K562 (cell line): ENCODE measurements around the gene DGKB. TPM values are rescaled to one million over a fixed set of nuclear protein-coding genes. Genes with fewer than 3 reads are reported as not detected.

Experiments
- ATAC-seq: fragments of 200-7000 bp; cut with Tn5 transposase; 3 replicates; pipeline ENCODE4 v1.9.1; 2020; ENCODE audit warnings: moderate library complexity
- BruUV-seq: library from RNA; stranded (reverse); fragments of 400-500 nt; replicated peaks from 2 replicates; lab custom pipeline; 2021; lab: Mats Ljungman, UMichigan
- CTCF ChIA-PET: fragments of 300-600 bp; formaldehyde crosslinking; extraction: SDS; loops from one replicate; lab custom pipeline; 2021; ENCODE audit warnings: low intra/inter-chr PET ratio; lab: Yijun Ruan, JAX
- POLR2A ChIA-PET: fragments of 300-600, 350-650 bp; sonication (Branson Sonifier 250); formaldehyde crosslinking; extraction: SDS; loops from one replicate; lab custom pipeline; 2021; ENCODE audit warnings: antibody characterized with exemption, inconsistent platforms; lab: Yijun Ruan, JAX
- DNase-seq, 4 experiments: peaks; one replicate each; pipeline versions ENCODE4 v3.0.0 to v3.0.0-alpha.2; 2011 to 2018; ENCODE audit warnings: low spot score in 3 of 4, mixed read lengths in 3 of 4; ENCODE audit errors: extremely low read depth in 1 of 4
- FAIRE-seq: peaks from 2 replicates; lab custom pipeline; 2011; peaks lifted over from hg19 to GRCh38; lab: Jason Lieb, UNC
- H2AFZ ChIP-seq: 2 replicates; pipeline ENCODE4 v1.6.0; 2011; ENCODE audit warnings: low read depth, low read length, control low read depth, inconsistent platforms
- H3K27ac ChIP-seq: fragments of 200-600 bp; 3 replicates; pipeline ENCODE4 v1.8.0; 2011; ENCODE audit warnings: low read depth, mild to moderate bottlenecking, control low read depth, inconsistent platforms, low read length, moderate library complexity, mixed read lengths; ENCODE audit errors: extremely low read depth
- H3K27me3 ChIP-seq, 2 experiments: fragments of 300-600 bp in 1 of 2; 2 replicates in 1 of 2; 3 replicates in 1 of 2; pipeline versions ENCODE4 v1.6.0 to v1.8.0; 2011; ENCODE audit warnings: inconsistent platforms in 2 of 2, low read length in 2 of 2, mild to moderate bottlenecking in 1 of 2, mixed read lengths in 1 of 2, moderate library complexity in 1 of 2; ENCODE audit not compliant: control insufficient read depth in 2 of 2, insufficient read depth in 2 of 2
- H3K36me3 ChIP-seq: fragments of 300-600 bp; 3 replicates; pipeline ENCODE4 v1.8.0; 2011; ENCODE audit warnings: mild to moderate bottlenecking, low read length, inconsistent platforms; ENCODE audit not compliant: control insufficient read depth, insufficient read depth
- H3K4me1 ChIP-seq, 2 experiments: fragments of 200-600 bp in 1 of 2; replicated peaks in 1 of 2; 2 replicates in 1 of 2; 3 replicates in 1 of 2; pipeline versions ENCODE4 v1.5.1 to v1.8.0; 2011; ENCODE audit warnings: inconsistent platforms in 2 of 2, low read length in 2 of 2, mild to moderate bottlenecking in 1 of 2, mixed read lengths in 1 of 2, moderate library complexity in 1 of 2; ENCODE audit not compliant: control insufficient read depth in 2 of 2, insufficient read depth in 2 of 2
- H3K4me2 ChIP-seq: 2 replicates; pipeline ENCODE4 v1.6.1; 2011; ENCODE audit warnings: low read length, control low read depth, inconsistent platforms, mixed read lengths; ENCODE audit not compliant: insufficient read depth
- H3K4me3 ChIP-seq: fragments of 200-600 bp; sonication (generic), shearing (Covaris generic); 2 replicates; pipeline ENCODE4 v1.5.1; 2016; ENCODE audit warnings: control low read depth, inconsistent platforms
- H3K79me2 ChIP-seq: fragments of 200-600 bp; 3 replicates; pipeline ENCODE4 v1.8.0; 2011; ENCODE audit warnings: low read length, inconsistent platforms; ENCODE audit not compliant: control insufficient read depth, insufficient read depth
- H3K9ac ChIP-seq, 2 experiments: 2 replicates each; pipeline versions ENCODE4 v1.6.0 to v1.6.1; 2011; ENCODE audit warnings: low read depth in 2 of 2, low read length in 2 of 2, control low read depth in 1 of 2, inconsistent platforms in 1 of 2, mild to moderate bottlenecking in 1 of 2, mixed read lengths in 1 of 2; ENCODE audit not compliant: insufficient read depth in 1 of 2
- H3K9me1 ChIP-seq: one replicate; pipeline ENCODE4 v1.6.0; 2011; ENCODE audit warnings: inconsistent platforms, mild to moderate bottlenecking, low read length, moderate library complexity; ENCODE audit not compliant: control insufficient read depth, insufficient read depth
- H3K9me3 ChIP-seq: replicated peaks from 2 replicates; pipeline ENCODE4 v1.5.1; 2011; ENCODE audit warnings: low read depth, low read length, inconsistent platforms; ENCODE audit not compliant: control insufficient read depth, insufficient read depth
- H4K20me1 ChIP-seq: replicated peaks from 2 replicates; pipeline ENCODE4 v1.6.1; 2011; ENCODE audit warnings: low read length, inconsistent platforms, mixed read lengths; ENCODE audit not compliant: control insufficient read depth, insufficient read depth
- CEBPG ChIP-seq, 3 experiments: fragments of 200-800 bp in 1 of 3; sonication (Bioruptor generic) in 1 of 3; sonication (generic) in 1 of 3; formaldehyde crosslinking in 1 of 3; IDR thresholded peaks in 2 of 3; conservative IDR thresholded peaks in 1 of 3; 2 replicates each; pipeline versions ENCODE4 v1.6.1 to v1.8.0; 2016 to 2022; ENCODE audit warnings: missing compliant biosample characterization in 2 of 3, missing genetic modification characterization in 2 of 3, mild to moderate bottlenecking in 1 of 3, missing genetic modification reagents in 1 of 3
- CREM ChIP-seq: IDR thresholded peaks from 2 replicates; pipeline ENCODE4 v1.6.1; 2014; ENCODE audit warnings: antibody characterized with exemption, low read depth
- MEF2A ChIP-seq: IDR thresholded peaks from 2 replicates; pipeline ENCODE4 v1.6.1; 2011; ENCODE audit warnings: low read depth, mild to moderate bottlenecking, low read length, moderate library complexity; ENCODE audit not compliant: control insufficient read depth
- MYBL2 ChIP-seq, 2 experiments: fragments of 450-650 bp in 1 of 2; sonication (generic) in 1 of 2; formaldehyde crosslinking in 1 of 2; IDR thresholded peaks; 2 replicates each; pipeline versions ENCODE4 v1.6.1 to v1.8.1; 2017 to 2022; ENCODE audit warnings: borderline replicate concordance in 1 of 2, inconsistent platforms in 1 of 2, low read depth in 1 of 2, mild to moderate bottlenecking in 1 of 2, missing genetic modification reagents in 1 of 2, moderate library complexity in 1 of 2
- POLR2H ChIP-seq: IDR thresholded peaks from 2 replicates; pipeline ENCODE4 v1.6.1; 2016; ENCODE audit warnings: missing genetic modification characterization, low read depth, mild to moderate bottlenecking, control low read depth, missing compliant biosample characterization, moderate library complexity
- TARDBP ChIP-seq: fragments of 450-650 bp; IDR thresholded peaks from 2 replicates; pipeline ENCODE4 v1.6.1; 2016
- WGBS: fragments of 100-300 bp; shearing (Covaris generic); methylation state at CpG from one replicate; pipeline ENCODE4 v1.1.6; 2016; ENCODE audit warnings: low coverage, mixed read lengths; ENCODE audit not compliant: insufficient coverage; ENCODE audit errors: missing lambda C conversion rate; 5-methylcytosine and 5-hydroxymethylcytosine counted together
- in situ Hi-C: fragments of 300-500 bp; cut with MboI; formaldehyde crosslinking; loops from 4 replicates; pipeline ENCODE4 v1.15.0; 2018; ENCODE audit warnings: inconsistent platforms, mixed read lengths
- intact Hi-C: fragments of 100-400 bp; cut with micrococcal nuclease; formaldehyde crosslinking; loops from 2 replicates; pipeline ENCODE4 v1.14.2; 2022
- polyA plus RNA-seq, 8 experiments: library from polyadenylated mRNA; depleted of rRNA in 4 of 8; stranded (reverse) in 5 of 8; unstranded in 3 of 8; fragments of >200 nt; fragmentation: Nextera tagmentation in 2 of 8; fragmentation: Illumina TruSeq in 1 of 8; extraction: Ambion mirVana in 2 of 8; extraction: Trizol in 1 of 8; gene quantifications; 2 replicates each; pipeline versions ENCODE4 v1.2.1 to v1.2.3, GENCODE V29; 2011 to 2014; ENCODE audit warnings: inconsistent platforms in 1 of 8, missing spikeins in 1 of 8
- total RNA-seq, 7 experiments: library from RNA; depleted of rRNA in 6 of 7; stranded (reverse); fragments of >200 nt in 6 of 7; fragmentation: Illumina TruSeq in 2 of 7; extraction: Trizol in 2 of 7; gene quantifications; 2 replicates each; pipeline versions ENCODE4 v1.2.1 to v1.2.3, GENCODE V29; 2011 to 2021; ENCODE audit warnings: low replicate concordance in 1 of 7
- TF ChIP-seq, protein P1 (sequence below): fragments of 250-450 bp; sonication (Bioruptor Pico); IDR thresholded peaks from 2 replicates; pipeline ENCODE4 v1.5.0; 2021; ENCODE audit warnings: mild to moderate bottlenecking, borderline replicate concordance
- TF ChIP-seq, protein P2 (sequence below): fragments of 450-650 bp; formaldehyde crosslinking; IDR thresholded peaks from 2 replicates; pipeline ENCODE4 v1.4.0; 2022; ENCODE audit warnings: missing genetic modification characterization

DGKB gene
- total and polyA plus RNA-seq, 9 of the 15 experiments (the other 6 are each of a cell fraction or from before 2014, with no cell fraction given), result 0.01 TPM; not detected in 8

DNA sequence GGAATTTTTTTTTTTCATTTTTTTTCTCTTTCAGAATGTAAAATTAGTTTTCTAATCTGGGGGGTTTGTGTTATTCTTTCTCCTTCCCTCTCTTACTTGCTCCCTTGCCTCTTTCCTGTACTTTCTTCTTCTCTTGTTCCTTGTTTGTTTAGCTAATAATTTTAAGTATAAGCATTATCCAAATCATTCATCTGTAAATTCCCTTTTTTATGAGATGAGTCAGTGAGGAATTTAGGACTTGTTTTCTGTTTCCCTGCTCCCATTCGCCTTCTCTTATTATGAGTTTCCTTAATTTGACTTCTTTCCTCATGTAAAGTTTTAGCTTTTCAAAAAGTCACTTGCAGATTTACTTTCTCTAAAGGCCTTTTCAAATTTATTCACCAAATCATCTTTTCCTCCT, 758.4 kb downstream of the DGKB start:
- WGBS, result 29% methylated on average over 1 of the region's 1 CpG
- intact Hi-C loops, result no loop called here

DNA sequence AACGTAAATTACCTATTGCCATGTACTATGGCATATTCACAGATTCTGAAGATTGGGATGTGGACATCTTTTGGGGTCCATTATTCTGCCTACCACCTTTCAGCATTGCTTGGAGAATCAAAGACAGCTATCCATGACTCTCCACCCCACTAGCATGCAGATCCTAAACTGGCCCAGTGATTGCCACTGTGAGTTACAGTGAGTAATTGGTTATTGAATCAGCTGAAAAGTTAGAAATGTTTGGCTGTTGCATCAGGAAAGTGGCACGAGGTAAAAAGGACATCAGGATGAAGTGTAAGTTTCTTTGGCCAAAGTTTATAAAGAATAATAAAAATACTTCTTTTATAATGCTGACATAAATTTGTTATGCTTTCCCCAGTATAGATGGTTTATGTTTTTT, 764.9 kb downstream of the DGKB start:
- H3K4me3 ChIP-seq, result no peak overlapping the region

More for the DNA sequence above, 758.4 kb downstream of the DGKB start:
- Histone ChIP-seq H3K9me3 (no peaks in the 10 kb centered on the region), H3K27me3 (no peaks in the 10 kb centered on the region), H3K9me1 (no peaks in the 10 kb centered on the region), H3K4me1 (no peaks in the 10 kb centered on the region), H3K36me3 (no peaks in the 10 kb centered on the region), H4K20me1 (no peaks in the 10 kb centered on the region), H3K4me3 (no peak overlapping the region), H3K4me2 (no peak overlapping the region), H3K79me2 (no peaks in the 10 kb centered on the region), H3K27ac (no peak overlapping the region), H2AFZ (no peak overlapping the region), H3K9ac (no peak overlapping the region)
- no peak for TF ChIP-seq MYBL2 (IDR thresholded peaks at IDR 0.05; ENCODE audit: low read depth)
- TF ChIP-seq MYBL2 (CRISPR knock-in tag; IDR thresholded peaks at IDR 0.05; ENCODE audit: borderline replicate concordance), result no peak
- TF ChIP-seq CREM, result no peak
- 0 out of 2 replicates have a peak, but pooled peaks have one; percentile 4 for TF ChIP-seq POLR2H (tag)
- in situ Hi-C loops, result no loop called here
- no peak for DNase-seq
- POLR2A ChIA-PET, result no interaction called here
- CTCF ChIA-PET, result no interaction called here
- FAIRE-seq, result no peak
- ATAC-seq, result no peak
- BruUV-seq, result no TSS peak

More for the DNA sequence above, 764.9 kb downstream of the DGKB start:
- ChIA-PET CTCF (no interaction called here), POLR2A (interaction anchor here (1.3 kb wide), 1 partner anchor 10 kb away, joined by 3 read pairs; no protein-coding TSS in a partner anchor)
- BruUV-seq, result no TSS peak
- no peak for ATAC-seq
- intact Hi-C loops, result no loop called here
- no peaks in the 10 kb centered on the region for H3K27me3 ChIP-seq
- H3K4me1 ChIP-seq, result no peaks in the 10 kb centered on the region
- H3K79me2 ChIP-seq, result no peaks in the 10 kb centered on the region
- no peak for FAIRE-seq
- H3K9ac ChIP-seq, result no peak overlapping the region
- no peaks in the 10 kb centered on the region for H3K36me3 ChIP-seq
- no peak overlapping the region for H3K27ac ChIP-seq
- no peak overlapping the region for H3K4me2 ChIP-seq
- in situ Hi-C loops, result no loop called here
- H3K9me1 ChIP-seq, result no peaks in the 10 kb centered on the region
- no peaks in the 10 kb centered on the region; the same call in 1 of the 2 replicates for H3K9me3 ChIP-seq
- WGBS, result 0% methylated on average over 2 of the region's 2 CpGs
- TF ChIP-seq TARDBP (no peak), CEBPG (CRISPR knock-in tag; IDR thresholded peaks at IDR 0.05) (no peak), CEBPG (tag; conservative IDR thresholded peaks at IDR 0.05 in 1 of 2, IDR thresholded peaks at IDR 0.05 in 1 of 2) (peak in 1 of 2 experiments; percentile 86; a peak in 2 of 4 replicates), MEF2A (no peak)
- TF ChIP-seq, protein P1, sequence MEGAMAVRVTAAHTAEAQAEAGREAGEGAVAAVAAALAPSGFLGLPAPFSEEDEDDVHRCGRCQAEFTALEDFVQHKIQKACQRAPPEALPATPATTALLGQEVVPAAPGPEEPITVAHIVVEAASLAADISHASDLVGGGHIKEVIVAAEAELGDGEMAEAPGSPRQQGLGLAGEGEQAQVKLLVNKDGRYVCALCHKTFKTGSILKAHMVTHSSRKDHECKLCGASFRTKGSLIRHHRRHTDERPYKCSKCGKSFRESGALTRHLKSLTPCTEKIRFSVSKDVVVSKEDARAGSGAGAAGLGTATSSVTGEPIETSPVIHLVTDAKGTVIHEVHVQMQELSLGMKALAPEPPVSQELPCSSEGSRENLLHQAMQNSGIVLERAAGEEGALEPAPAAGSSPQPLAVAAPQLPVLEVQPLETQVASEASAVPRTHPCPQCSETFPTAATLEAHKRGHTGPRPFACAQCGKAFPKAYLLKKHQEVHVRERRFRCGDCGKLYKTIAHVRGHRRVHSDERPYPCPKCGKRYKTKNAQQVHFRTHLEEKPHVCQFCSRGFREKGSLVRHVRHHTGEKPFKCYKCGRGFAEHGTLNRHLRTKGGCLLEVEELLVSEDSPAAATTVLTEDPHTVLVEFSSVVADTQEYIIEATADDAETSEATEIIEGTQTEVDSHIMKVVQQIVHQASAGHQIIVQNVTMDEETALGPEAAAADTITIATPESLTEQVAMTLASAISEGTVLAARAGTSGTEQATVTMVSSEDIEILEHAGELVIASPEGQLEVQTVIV (CRISPR knock-in tag), result no peak
- TF ChIP-seq, protein P2, sequence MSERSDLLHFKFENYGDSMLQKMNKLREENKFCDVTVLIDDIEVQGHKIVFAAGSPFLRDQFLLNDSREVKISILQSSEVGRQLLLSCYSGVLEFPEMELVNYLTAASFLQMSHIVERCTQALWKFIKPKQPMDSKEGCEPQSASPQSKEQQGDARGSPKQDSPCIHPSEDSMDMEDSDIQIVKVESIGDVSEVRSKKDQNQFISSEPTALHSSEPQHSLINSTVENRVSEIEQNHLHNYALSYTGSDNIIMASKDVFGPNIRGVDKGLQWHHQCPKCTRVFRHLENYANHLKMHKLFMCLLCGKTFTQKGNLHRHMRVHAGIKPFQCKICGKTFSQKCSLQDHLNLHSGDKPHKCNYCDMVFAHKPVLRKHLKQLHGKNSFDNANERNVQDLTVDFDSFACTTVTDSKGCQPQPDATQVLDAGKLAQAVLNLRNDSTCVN (CRISPR knock-in tag), result no peak
- no peak for DNase-seq
- no peak overlapping the region for H2AFZ ChIP-seq
- no peaks in the 10 kb centered on the region for H4K20me1 ChIP-seq
